Measurements from ENCODE around the gene HAUS8. TPM values are rescaled to one million over a fixed set of nuclear protein-coding genes. Genes with fewer than 3 reads are reported as not detected.

The HAUS8 gene
- total and polyA plus RNA-seq, 9 of the 15 experiments (the other 6 are each of a cell fraction or from before 2014, with no cell fraction given), result 20.5 to 53.2 (median 36.0) TPM

- no peak for FAIRE-seq
- Histone ChIP-seq H3K9me3 (replicated peaks; ENCODE audit: control insufficient read depth, insufficient read depth, low read depth, low read length) (no peaks in the 10 kb centered on the region), H3K79me2 (ENCODE audit: control insufficient read depth, insufficient read depth, low read length) (peaks cover 59% of the 10 kb centered on the region), H3K4me2 (ENCODE audit: insufficient read depth, low read length) (no peak overlapping the region), H3K4me1 (replicated peaks in 1 of 2; ENCODE audit: control insufficient read depth in 2 of 2, insufficient read depth in 2 of 2, low read length in 2 of 2) (no peaks in the 10 kb centered on the region), H3K9ac (ENCODE audit: insufficient read depth in 1 of 2, low read depth in 2 of 2, low read length in 2 of 2) (no peak overlapping the region), H2AFZ (ENCODE audit: low read depth, low read length) (no peak overlapping the region), H3K9me1 (ENCODE audit: control insufficient read depth, insufficient read depth, low read length) (no peaks in the 10 kb centered on the region), H3K36me3 (ENCODE audit: control insufficient read depth, insufficient read depth, low read length) (peaks cover 89% of the 10 kb centered on the region), H3K27me3 (ENCODE audit: control insufficient read depth in 2 of 2, insufficient read depth in 2 of 2, low read length in 2 of 2) (no peaks in the 10 kb centered on the region), H3K27ac (ENCODE audit: extremely low read depth, low read depth, low read length) (no peak overlapping the region), H3K4me3 (no peak overlapping the region), H4K20me1 (replicated peaks; ENCODE audit: control insufficient read depth, insufficient read depth, low read length) (no peaks in the 10 kb centered on the region; the same call in 1 of the 2 replicates)
- ChIA-PET CTCF (ENCODE audit: low intra/inter-chr PET ratio) (no interaction called here), POLR2A (no interaction called here)
- WGBS (ENCODE audit: insufficient coverage, low coverage, missing lambda C conversion rate), result 89% methylated on average over 2 of the region's 2 CpGs
- in situ Hi-C loops (cut with MboI) (loop anchor here (10.0 kb wide), 1 partner anchor 321 kb away; no protein-coding TSS in a partner anchor), intact Hi-C loops (cut with micrococcal nuclease) (no loop called here)
- BruUV-seq (replicated peaks), result no TSS peak
- TF ChIP-seq EWSR1 (IDR thresholded peaks at IDR 0.05; ENCODE audit: borderline replicate concordance, low read depth, partially characterized antibody) (no peak), BDP1 (IDR thresholded peaks at IDR 0.05; ENCODE audit: insufficient read depth, insufficient read length) (no peak), NFXL1 (CRISPR knock-in tag; IDR thresholded peaks at IDR 0.05) (no peak), NCOA6 (IDR thresholded peaks at IDR 0.05) (no peak), NR2C1 (IDR thresholded peaks at IDR 0.05) (no peak), NR2C1 (tag; IDR thresholded peaks at IDR 0.05) (no peak), ZKSCAN8 (CRISPR knock-in tag; IDR thresholded peaks at IDR 0.05) (no peak), TRIM25 (IDR thresholded peaks at IDR 0.05; ENCODE audit: borderline replicate concordance) (no peak), SAFB (IDR thresholded peaks at IDR 0.05; ENCODE audit: borderline replicate concordance, low read depth, low read length) (no peak), ELK3 (CRISPR knock-in tag; IDR thresholded peaks at IDR 0.05) (no peak)
- DNase-seq (ENCODE audit: extremely low read depth in 1 of 4, low spot score in 3 of 4), result no peak
- no peak for ATAC-seq
These were observed 11.8 kb downstream of the HAUS8 start for GRCh38 chr19:17063428-17063827.
